ENCODE data around the gene ANKRD10.

DNA sequence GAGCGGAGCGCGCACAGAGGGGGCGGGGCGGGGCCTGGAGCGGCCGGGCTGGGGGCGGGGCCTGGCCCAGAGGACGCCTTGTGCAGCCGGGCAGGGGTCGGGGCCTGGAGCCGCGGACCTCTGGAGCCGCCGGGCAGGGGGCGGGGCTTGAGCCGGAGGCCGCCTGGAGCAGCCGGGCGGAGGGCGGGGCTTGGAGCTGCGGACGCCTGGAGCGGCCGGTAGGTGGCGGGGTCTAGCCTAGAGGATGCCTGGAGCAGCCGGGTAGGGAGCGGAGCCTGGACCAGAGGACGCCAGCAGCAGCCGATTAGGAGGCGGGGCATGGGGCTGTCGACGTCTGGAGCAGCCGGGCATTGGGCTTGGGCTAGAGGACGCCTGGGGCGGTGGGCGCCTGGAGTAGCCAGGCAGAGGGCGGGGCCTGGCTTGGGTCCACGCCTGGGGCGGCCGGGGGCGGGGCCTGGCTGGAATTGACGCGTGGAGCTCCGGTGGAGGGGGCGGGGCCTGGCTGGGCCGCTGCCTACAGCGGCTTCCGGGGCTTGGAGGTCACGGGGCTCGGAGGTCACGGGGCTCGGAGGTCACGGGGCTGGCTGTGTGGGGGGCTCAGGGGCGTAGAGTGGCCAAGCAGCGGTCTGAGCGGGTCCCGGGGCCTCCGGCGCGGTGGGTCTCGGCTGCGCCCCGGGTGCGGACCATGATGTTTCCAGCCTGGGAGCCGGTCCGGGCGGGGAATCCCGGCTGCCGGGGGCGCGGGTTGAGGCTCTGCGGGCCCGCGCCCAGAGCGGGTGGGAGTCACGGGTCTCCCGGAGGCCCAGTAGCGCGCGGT lies at the start of gene ANKRD10:
- TF ChIP-seq, protein P1, sequence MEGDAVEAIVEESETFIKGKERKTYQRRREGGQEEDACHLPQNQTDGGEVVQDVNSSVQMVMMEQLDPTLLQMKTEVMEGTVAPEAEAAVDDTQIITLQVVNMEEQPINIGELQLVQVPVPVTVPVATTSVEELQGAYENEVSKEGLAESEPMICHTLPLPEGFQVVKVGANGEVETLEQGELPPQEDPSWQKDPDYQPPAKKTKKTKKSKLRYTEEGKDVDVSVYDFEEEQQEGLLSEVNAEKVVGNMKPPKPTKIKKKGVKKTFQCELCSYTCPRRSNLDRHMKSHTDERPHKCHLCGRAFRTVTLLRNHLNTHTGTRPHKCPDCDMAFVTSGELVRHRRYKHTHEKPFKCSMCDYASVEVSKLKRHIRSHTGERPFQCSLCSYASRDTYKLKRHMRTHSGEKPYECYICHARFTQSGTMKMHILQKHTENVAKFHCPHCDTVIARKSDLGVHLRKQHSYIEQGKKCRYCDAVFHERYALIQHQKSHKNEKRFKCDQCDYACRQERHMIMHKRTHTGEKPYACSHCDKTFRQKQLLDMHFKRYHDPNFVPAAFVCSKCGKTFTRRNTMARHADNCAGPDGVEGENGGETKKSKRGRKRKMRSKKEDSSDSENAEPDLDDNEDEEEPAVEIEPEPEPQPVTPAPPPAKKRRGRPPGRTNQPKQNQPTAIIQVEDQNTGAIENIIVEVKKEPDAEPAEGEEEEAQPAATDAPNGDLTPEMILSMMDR (IDR thresholded peaks at IDR 0.05), result peak; percentile 93 to 97 (median 94)
- peak; percentile 83 for TF ChIP-seq POLR2A (IDR thresholded peaks at IDR 0.05; ENCODE audit: low read depth)
